GM23338 (cell line): ENCODE data around the gene MRPS10. TPM values are rescaled to one million over a fixed set of nuclear protein-coding genes. Genes with fewer than 3 reads are reported as not detected.

Experiments used
- ATAC-seq: fragments of 200-7000 bp; cut with Tn5 transposase; 3 replicates; pipeline ENCODE4 v1.9.1; 2020
- DNase-seq: peaks from one replicate; pipeline ENCODE4 v3.0.0-alpha.2; 2015; ENCODE audit warnings: low spot score
- H2AFZ ChIP-seq: fragments of 200-600 bp; sonication (generic); 2 replicates; pipeline ENCODE4 v1.8.0; 2016; ENCODE audit warnings: antibody characterized with exemption, mild to moderate bottlenecking, moderate library complexity
- H3F3A ChIP-seq: fragments of 200-600 bp; sonication (generic); replicated peaks from 2 replicates; pipeline ENCODE4 v1.8.0; 2017; ENCODE audit warnings: antibody characterized with exemption, mixed run types, low read depth
- H3K27ac ChIP-seq: fragments of 200-600 bp; sonication (generic); 2 replicates; pipeline ENCODE4 v1.6.1; 2016; ENCODE audit warnings: low read depth
- H3K27me3 ChIP-seq: fragments of 200-600 bp; sonication (generic); 2 replicates; pipeline ENCODE4 v1.8.0; 2016; ENCODE audit warnings: mild to moderate bottlenecking, mixed run types, moderate library complexity; ENCODE audit not compliant: insufficient read depth
- H3K36me3 ChIP-seq: fragments of 200-600 bp; sonication (generic); 2 replicates; pipeline ENCODE4 v1.8.0; 2016; ENCODE audit warnings: mild to moderate bottlenecking; ENCODE audit not compliant: insufficient read depth
- H3K4me1 ChIP-seq: fragments of 200-600 bp; sonication (generic); 2 replicates; pipeline ENCODE4 v1.8.0; 2016; ENCODE audit warnings: mild to moderate bottlenecking, moderate library complexity; ENCODE audit not compliant: insufficient read depth
- H3K4me2 ChIP-seq: fragments of 200-600 bp; sonication (generic); 2 replicates; pipeline ENCODE4 v1.7.1; 2017; ENCODE audit warnings: mixed run types
- H3K4me3 ChIP-seq: fragments of 200-600 bp; sonication (generic); 2 replicates; pipeline ENCODE4 v1.6.1; 2016; ENCODE audit warnings: mixed run types
- H3K79me2 ChIP-seq: fragments of 200-600 bp; sonication (generic); replicated peaks from 2 replicates; pipeline ENCODE4 v1.8.0; 2017; ENCODE audit warnings: mild to moderate bottlenecking; ENCODE audit not compliant: insufficient read depth
- H3K9me2 ChIP-seq: fragments of 200-600 bp; sonication (generic); 2 replicates; pipeline ENCODE4 v1.8.0; 2017; ENCODE audit not compliant: insufficient read depth
- H4K20me1 ChIP-seq: fragments of 200-600 bp; sonication (generic); replicated peaks from 2 replicates; pipeline ENCODE4 v1.8.0; 2017; ENCODE audit warnings: mild to moderate bottlenecking; ENCODE audit not compliant: insufficient read depth
- H3K27ac Mint-ChIP-seq: 2 replicates; pipeline ENCODE4 v1.8.0; 2020; ENCODE audit warnings: inconsistent platforms, mild to moderate bottlenecking, moderate library complexity, mixed read lengths
- H3K27me3 Mint-ChIP-seq: 3 replicates; pipeline ENCODE4 v1.8.0; 2022; ENCODE audit warnings: low read depth, mild to moderate bottlenecking, moderate library complexity, mixed read lengths, inconsistent platforms; ENCODE audit not compliant: insufficient read depth, poor library complexity
- H3K36me3 Mint-ChIP-seq: 3 replicates; pipeline ENCODE4 v1.8.0; 2021; ENCODE audit warnings: low read depth, mild to moderate bottlenecking, inconsistent platforms, moderate library complexity, mixed read lengths
- H3K4me1 Mint-ChIP-seq: 3 replicates; pipeline ENCODE4 v1.8.0; 2020; ENCODE audit warnings: mild to moderate bottlenecking, inconsistent platforms, mixed read lengths
- H3K4me3 Mint-ChIP-seq: 3 replicates; pipeline ENCODE4 v1.8.0; 2021; ENCODE audit warnings: moderate library complexity, mild to moderate bottlenecking, inconsistent platforms, mixed read lengths
- H3K9me3 Mint-ChIP-seq: 3 replicates; pipeline ENCODE4 v1.8.0; 2020; ENCODE audit warnings: moderate library complexity, mild to moderate bottlenecking, inconsistent platforms, mixed read lengths
- CREB1 ChIP-seq: fragments of 250-450 bp; sonication (Bioruptor Pico); IDR thresholded peaks from 2 replicates; pipeline ENCODE4 v1.5.0; 2020; ENCODE audit warnings: low read depth, mild to moderate bottlenecking, moderate library complexity
- CTCF ChIP-seq, 2 experiments: fragments of 200-600 bp in 1 of 2; sonication (generic) in 1 of 2; conservative IDR thresholded peaks; 2 replicates each; pipeline versions ENCODE4 v1.5.1 to v1.6.1; 2016 to 2017; ENCODE audit warnings: antibody characterized with exemption in 2 of 2, low read depth in 2 of 2, mild to moderate bottlenecking in 2 of 2, moderate library complexity in 1 of 2
- ETS1 ChIP-seq: IDR thresholded peaks from 2 replicates; pipeline ENCODE4 v1.6.1; 2016; ENCODE audit warnings: antibody characterized with exemption
- EZH2 ChIP-seq: fragments of 200-600 bp; sonication (generic); IDR thresholded peaks from one replicate; pipeline ENCODE4 v1.8.0; 2017; ENCODE audit warnings: antibody characterized with exemption, mild to moderate bottlenecking, low read depth; ENCODE audit not compliant: unreplicated experiment
- EZH2phosphoT487 ChIP-seq: fragments of 200-600 bp; sonication (generic); IDR thresholded peaks from one replicate; pipeline ENCODE4 v1.8.1; 2018; ENCODE audit warnings: antibody characterized with exemption; ENCODE audit not compliant: unreplicated experiment
- JUNB ChIP-seq: IDR thresholded peaks from one replicate; pipeline ENCODE4 v1.6.1; 2016; ENCODE audit warnings: antibody characterized with exemption; ENCODE audit not compliant: unreplicated experiment
- NANOG ChIP-seq: IDR thresholded peaks from 2 replicates; pipeline ENCODE4 v1.6.1; 2016; ENCODE audit warnings: antibody characterized with exemption, borderline replicate concordance
- POLR2AphosphoS5 ChIP-seq: IDR thresholded peaks from 2 replicates; pipeline ENCODE4 v1.6.1; 2016; ENCODE audit warnings: antibody characterized with exemption, low read depth
- REST ChIP-seq: IDR thresholded peaks from one replicate; pipeline ENCODE4 v1.6.1; 2018; ENCODE audit warnings: antibody characterized with exemption; ENCODE audit not compliant: unreplicated experiment
- STAT1 ChIP-seq: IDR thresholded peaks from one replicate; pipeline ENCODE4 v1.6.1; 2016; ENCODE audit warnings: antibody characterized with exemption; ENCODE audit not compliant: unreplicated experiment
- ZNF114 ChIP-seq: fragments of 250-450 bp; sonication (Bioruptor Pico); IDR thresholded peaks from 2 replicates; pipeline ENCODE4 v1.5.0; 2020; ENCODE audit warnings: mild to moderate bottlenecking, moderate library complexity
- ZNF331 ChIP-seq: fragments of 250-450 bp; sonication (Bioruptor Pico); IDR thresholded peaks from 2 replicates; pipeline ENCODE4 v1.5.0; 2020; ENCODE audit warnings: low read depth, mild to moderate bottlenecking, moderate library complexity
- ZNF462 ChIP-seq: fragments of 250-450 bp; sonication (Bioruptor Pico); IDR thresholded peaks from 2 replicates; pipeline ENCODE4 v1.5.0; 2020; ENCODE audit warnings: mild to moderate bottlenecking, moderate library complexity
- polyA plus RNA-seq: library from polyadenylated mRNA; unstranded; fragments of >200 nt; fragmentation: Nextera tagmentation; extraction: Ambion mirVana; gene quantifications from 2 replicates; pipeline ENCODE4 v1.2.1, GENCODE V29; 2016
- total RNA-seq: library from RNA; depleted of rRNA; stranded (reverse); fragments of >200 nt; shearing (Covaris generic); gene quantifications from 2 replicates; pipeline ENCODE4 v1.2.3, GENCODE V29; 2014

MRPS10 gene
- total and polyA plus RNA-seq, 2 experiments from 2014 or later = 36.2 to 42.7 TPM

GRCh38 chr6:42250274-42250931, 32.7 kb upstream of the MRPS10 start:
- no peaks in the 10 kb centered on the region for H3K79me2 ChIP-seq
- no peaks in the 10 kb centered on the region for H3K4me1 ChIP-seq
- H2AFZ ChIP-seq = no peak overlapping the region
- Mint-ChIP-seq H3K9me3 (no peaks in the 10 kb centered on the region), H3K27ac (0 out of 2 replicates have a peak overlapping the region, but pooled peaks have one; percentile 20), H3K4me3 (no peak overlapping the region), H3K27me3 (peaks cover 7% of the 10 kb centered on the region), H3K36me3 (peaks cover 74% of the 10 kb centered on the region), H3K4me1 (no peaks in the 10 kb centered on the region)
- TF ChIP-seq CTCF (conservative IDR thresholded peaks at IDR 0.05; ENCODE audit: low read depth in 2 of 2) (no peak), JUNB (no peak), POLR2AphosphoS5 (no peak), EZH2 (no peak), ZNF331 (CRISPR knock-in tag) (no peak), ETS1 (no peak), CREB1 (no peak), NANOG (no peak), REST (no peak), STAT1 (no peak), ZNF462 (CRISPR knock-in tag) (no peak), EZH2phosphoT487 (no peak), ZNF114 (no peak)
- H4K20me1 ChIP-seq = no peaks in the 10 kb centered on the region
- no peak overlapping the region for H3K4me3 ChIP-seq
- no peaks in the 10 kb centered on the region for H3F3A ChIP-seq
- H3K9me2 ChIP-seq = no peaks in the 10 kb centered on the region
- no peak overlapping the region for H3K4me2 ChIP-seq
- H3K36me3 ChIP-seq = peaks cover 17% of the 10 kb centered on the region
- H3K27ac ChIP-seq = no peak overlapping the region
- peak; percentile 27; the same call in 1 of the 3 replicates for ATAC-seq
- no peak for DNase-seq
- no peaks in the 10 kb centered on the region for H3K27me3 ChIP-seq
